Smooth muscle cell (in vitro differentiated cells): ENCODE results near the gene GARNL3. TPM values are rescaled to one million over a fixed set of nuclear protein-coding genes. Genes with fewer than 3 reads are reported as not detected.

Experiments used
- DNase-seq: peaks from one replicate; lab custom pipeline; 2025; ENCODE audit not compliant: unreplicated experiment; lab: John Stamatoyannopoulos, UW
- H2AFZ ChIP-seq: fragments of 200-600 bp; sonication (generic); 2 replicates; pipeline ENCODE4 v1.6.0; 2016; ENCODE audit warnings: antibody characterized with exemption, low read depth, mild to moderate bottlenecking
- H3F3A ChIP-seq: fragments of 200-600 bp; sonication (generic); 2 replicates; pipeline ENCODE4 v1.6.0; 2017; ENCODE audit warnings: antibody characterized with exemption, low read depth
- H3K27ac ChIP-seq: fragments of 200-600 bp; sonication (generic); 2 replicates; pipeline ENCODE4 v1.5.1; 2016; ENCODE audit warnings: low read depth, mild to moderate bottlenecking
- H3K27me3 ChIP-seq: fragments of 200-600 bp; sonication (generic); 2 replicates; pipeline ENCODE4 v1.6.1; 2016; ENCODE audit warnings: low read depth, mild to moderate bottlenecking
- H3K36me3 ChIP-seq: fragments of 200-600 bp; sonication (generic); 2 replicates; pipeline ENCODE4 v1.5.1; 2016; ENCODE audit warnings: low read depth
- H3K4me1 ChIP-seq: fragments of 200-600 bp; sonication (generic); 2 replicates; pipeline ENCODE4 v1.5.1; 2016; ENCODE audit warnings: low read depth
- H3K4me2 ChIP-seq: fragments of 200-600 bp; sonication (generic); 2 replicates; pipeline ENCODE4 v1.6.0; 2016; ENCODE audit warnings: mild to moderate bottlenecking
- H3K4me3 ChIP-seq: fragments of 200-600 bp; sonication (generic); 2 replicates; pipeline ENCODE4 v1.5.1; 2016; ENCODE audit warnings: mild to moderate bottlenecking
- H3K79me2 ChIP-seq: fragments of 200-600 bp; sonication (generic); 2 replicates; pipeline ENCODE4 v1.6.0; 2016; ENCODE audit warnings: low read depth, mild to moderate bottlenecking
- H3K9ac ChIP-seq: fragments of 200-600 bp; sonication (generic); 2 replicates; pipeline ENCODE4 v1.6.0; 2016; ENCODE audit warnings: low read depth
- H3K9me3 ChIP-seq: fragments of 200-600 bp; sonication (generic); replicated peaks from 2 replicates; pipeline ENCODE4 v1.5.1; 2016; ENCODE audit warnings: low read depth
- H4K20me1 ChIP-seq: fragments of 200-600 bp; sonication (generic); 2 replicates; pipeline ENCODE4 v1.6.0; 2016; ENCODE audit warnings: low read depth
- CTCF ChIP-seq: fragments of 200-600 bp; sonication (generic); IDR thresholded peaks from 2 replicates; pipeline ENCODE4 v1.5.1; 2017; ENCODE audit warnings: borderline replicate concordance, mild to moderate bottlenecking, antibody characterized with exemption; ENCODE audit not compliant: insufficient read depth, poor library complexity, severe bottlenecking
- WGBS: methylation state at CpG from one replicate; pipeline ENCODE4 v1.1.7; 2016; ENCODE audit warnings: low lambda C conversion rate; 5-methylcytosine and 5-hydroxymethylcytosine counted together
- polyA plus RNA-seq: library from polyadenylated mRNA; unstranded; fragments of >200 nt; fragmentation: Nextera tagmentation; extraction: Ambion mirVana; gene quantifications from 2 replicates; pipeline ENCODE4 v1.2.1, GENCODE V29; 2016
- total RNA-seq: library from RNA; depleted of rRNA; stranded (reverse); fragments of >200 nt; gene quantifications from 2 replicates; pipeline ENCODE4 v1.2.3, GENCODE V29; 2014

The GARNL3 gene
- total and polyA plus RNA-seq, 2 experiments from 2014 or later: 4.7 to 18.5 TPM

- peak overlapping the region; percentile 85 for H3K4me3 ChIP-seq
- H3K4me1 ChIP-seq: peaks cover 12% of the 10 kb centered on the region
- peaks cover 13% of the 10 kb centered on the region for H3F3A ChIP-seq
- H3K9ac ChIP-seq: peak overlapping the region; percentile 81
- WGBS: 53% methylated on average over 5 of the region's 5 CpGs
- H3K79me2 ChIP-seq: peaks cover 23% of the 10 kb centered on the region
- peak overlapping the region; percentile 99 for H3K4me2 ChIP-seq
- TF ChIP-seq CTCF: no peak
- peak overlapping the region; percentile 44 for H2AFZ ChIP-seq
- peaks cover 15% of the 10 kb centered on the region for H4K20me1 ChIP-seq
- no peak for DNase-seq
- H3K36me3 ChIP-seq: no peaks in the 10 kb centered on the region
- H3K27ac ChIP-seq: no peak overlapping the region
- no peaks in the 10 kb centered on the region for H3K27me3 ChIP-seq
- H3K9me3 ChIP-seq: no peaks in the 10 kb centered on the region
Measured at GRCh38 chr9:127398275-127398647, 133.7 kb downstream of the GARNL3 start.

GRCh38 chr9:127398715-127399400 is 134.3 kb downstream of the GARNL3 start:
- peak overlapping the region; percentile 85 for H3K4me3 ChIP-seq
- 92% methylated on average over 13 of the region's 13 CpGs for WGBS
- H3K36me3 ChIP-seq: no peaks in the 10 kb centered on the region
- H3K27me3 ChIP-seq: no peaks in the 10 kb centered on the region
- no peaks in the 10 kb centered on the region for H3K9me3 ChIP-seq
- H3K4me2 ChIP-seq: peak overlapping the region; percentile 99
- peaks cover 13% of the 10 kb centered on the region for H3F3A ChIP-seq
- H3K27ac ChIP-seq: no peak overlapping the region
- peaks cover 15% of the 10 kb centered on the region for H4K20me1 ChIP-seq
- H2AFZ ChIP-seq: no peak overlapping the region
- peaks cover 23% of the 10 kb centered on the region for H3K79me2 ChIP-seq
- no peak for TF ChIP-seq CTCF
- H3K4me1 ChIP-seq: peaks cover 12% of the 10 kb centered on the region
- DNase-seq: no peak
- no peak overlapping the region for H3K9ac ChIP-seq

GRCh38 chr9:127399736-127400269 is 135.2 kb downstream of the GARNL3 start:
- Histone ChIP-seq H3K79me2 (peaks cover 23% of the 10 kb centered on the region), H3K36me3 (no peaks in the 10 kb centered on the region), H3K4me1 (peaks cover 12% of the 10 kb centered on the region), H3K9me3 (no peaks in the 10 kb centered on the region), H4K20me1 (peaks cover 15% of the 10 kb centered on the region), H3K4me2 (no peak overlapping the region), H3K27me3 (no peaks in the 10 kb centered on the region), H3K27ac (no peak overlapping the region), H3F3A (peaks cover 10% of the 10 kb centered on the region), H3K9ac (no peak overlapping the region), H2AFZ (no peak overlapping the region), H3K4me3 (no peak overlapping the region)
- TF ChIP-seq CTCF: no peak
- DNase-seq: no peak
- 98% methylated on average over 14 of the region's 14 CpGs for WGBS
